Endothelial cell of umbilical vein (primary cell): Measurements from ENCODE around the gene PPEF1. TPM values are rescaled to one million over a fixed set of nuclear protein-coding genes. Genes with fewer than 3 reads are reported as not detected.

Experiments
- BruUV-seq: library from RNA; stranded (reverse); fragments of 400-500 nt; replicated peaks from 2 replicates; lab custom pipeline; 2021; lab: Mats Ljungman, UMichigan
- CTCF ChIA-PET: fragments of 300-600, 350-600 bp; sonication (Branson Sonifier 250); formaldehyde crosslinking; loops from one replicate; lab custom pipeline; 2021; ENCODE audit warnings: antibody characterized with exemption, inconsistent platforms; lab: Charles Lee
- POLR2A ChIA-PET: fragments of 300-600, 350-600 bp; sonication (Branson Sonifier 250); formaldehyde crosslinking; loops from one replicate; lab custom pipeline; 2021; ENCODE audit warnings: antibody characterized with exemption, inconsistent platforms; lab: Charles Lee
- DNase-seq: peaks from one replicate; pipeline ENCODE4 v3.0.0-alpha.2; 2011; ENCODE audit warnings: low read depth, low spot score
- FAIRE-seq: peaks from 2 replicates; lab custom pipeline; 2011; peaks lifted over from hg19 to GRCh38; lab: Jason Lieb, UNC
- H2AFZ ChIP-seq: 2 replicates; pipeline ENCODE4 v1.6.0; 2012; ENCODE audit warnings: low read depth, low read length, control low read depth, inconsistent platforms
- H3K27ac ChIP-seq: 2 replicates; pipeline ENCODE4 v1.5.1; 2011; ENCODE audit warnings: low read depth, mild to moderate bottlenecking, control low read depth, low read length, moderate library complexity; ENCODE audit not compliant: insufficient read depth
- H3K27me3 ChIP-seq, 2 experiments: 2 replicates each; pipeline versions ENCODE4 v1.6.0 to v1.6.1; 2011; ENCODE audit warnings: low read length in 2 of 2, mixed read lengths in 1 of 2; ENCODE audit not compliant: control insufficient read depth in 2 of 2, insufficient read depth in 2 of 2
- H3K36me3 ChIP-seq, 2 experiments: 2 replicates in 1 of 2; 3 replicates in 1 of 2; pipeline ENCODE4 v1.5.1; 2011; ENCODE audit warnings: low read length in 2 of 2, mild to moderate bottlenecking in 1 of 2, moderate library complexity in 1 of 2; ENCODE audit not compliant: control insufficient read depth in 2 of 2, insufficient read depth in 2 of 2; ENCODE audit errors: extremely low read depth in 1 of 2
- H3K4me1 ChIP-seq: 3 replicates; pipeline ENCODE4 v1.5.1; 2011; ENCODE audit warnings: mild to moderate bottlenecking, low read length; ENCODE audit not compliant: control insufficient read depth, insufficient read depth; ENCODE audit errors: extremely low read depth
- H3K4me2 ChIP-seq: 2 replicates; pipeline ENCODE4 v1.6.1; 2011; ENCODE audit warnings: low read length, control low read depth, mixed read lengths; ENCODE audit not compliant: insufficient read depth
- H3K4me3 ChIP-seq, 3 experiments: fragments of 200-600 bp in 1 of 3; sonication (generic), shearing (Covaris generic) in 1 of 3; replicated peaks in 1 of 3; 2 replicates each; pipeline ENCODE4 v1.5.1; 2011 to 2016; ENCODE audit warnings: control low read depth in 3 of 3, low read length in 3 of 3, mild to moderate bottlenecking in 2 of 3, inconsistent platforms in 1 of 3, low read depth in 1 of 3, moderate library complexity in 1 of 3; ENCODE audit not compliant: insufficient read depth in 1 of 3
- H3K79me2 ChIP-seq: 2 replicates; pipeline ENCODE4 v1.6.0; 2012; ENCODE audit warnings: low read length, inconsistent platforms; ENCODE audit not compliant: control insufficient read depth, insufficient read depth
- H3K9ac ChIP-seq: replicated peaks from 2 replicates; pipeline ENCODE3; 2011; ENCODE audit warnings: low read length, control low read depth; ENCODE audit not compliant: insufficient read depth; ENCODE audit errors: extremely low read depth
- H3K9me1 ChIP-seq: replicated peaks from 3 replicates; pipeline ENCODE4 v1.6.0; 2011; ENCODE audit warnings: mild to moderate bottlenecking, low read length; ENCODE audit not compliant: control insufficient read depth, insufficient read depth; ENCODE audit errors: extremely low read depth
- H3K9me3 ChIP-seq: replicated peaks from 2 replicates; pipeline ENCODE4 v1.5.1; 2012; ENCODE audit warnings: low read length, inconsistent platforms; ENCODE audit not compliant: control insufficient read depth, insufficient read depth
- H4K20me1 ChIP-seq: replicated peaks from 2 replicates; pipeline ENCODE3; 2011; ENCODE audit warnings: mild to moderate bottlenecking, low read length; ENCODE audit not compliant: control insufficient read depth, insufficient read depth; ENCODE audit errors: extremely low read depth
- FOS ChIP-seq: IDR thresholded peaks from 2 replicates; pipeline ENCODE4 v1.6.1; 2011; ENCODE audit warnings: mild to moderate bottlenecking, low read length, moderate library complexity, borderline replicate concordance; ENCODE audit not compliant: insufficient read depth
- GATA2 ChIP-seq: IDR thresholded peaks from 2 replicates; pipeline ENCODE4 v1.7.0; 2011; ENCODE audit warnings: low read depth, mild to moderate bottlenecking, moderate library complexity, mixed read lengths, low read length; ENCODE audit not compliant: insufficient read length, insufficient read depth
- JUN ChIP-seq: IDR thresholded peaks from 2 replicates; pipeline ENCODE4 v1.6.1; 2011; ENCODE audit warnings: borderline replicate concordance, low read depth; ENCODE audit not compliant: insufficient read length, insufficient read depth
- MYC ChIP-seq: IDR thresholded peaks from one replicate; pipeline ENCODE4 v1.6.1; 2011; ENCODE audit warnings: mild to moderate bottlenecking, low read depth, low read length
- POLR2A ChIP-seq: IDR thresholded peaks from 2 replicates; pipeline ENCODE4 v1.6.1; 2012; ENCODE audit warnings: low read depth, mild to moderate bottlenecking, control low read depth, low read length
- POLR2AphosphoS5 ChIP-seq: IDR thresholded peaks from 2 replicates; pipeline ENCODE4 v1.6.1; 2012; ENCODE audit warnings: low read depth, mild to moderate bottlenecking, control low read depth, low read length, moderate library complexity; ENCODE audit not compliant: insufficient read depth
- dilution Hi-C: fragments of 300-500 bp; cut with MboI; formaldehyde crosslinking; loops from one replicate; pipeline ENCODE4 v1.15.0; 2019; ENCODE audit warnings: low sequenced_read_pairs; ENCODE audit not compliant: extremely low pct_ligation_motif_present
- intact Hi-C: fragments of 100-400 bp; cut with micrococcal nuclease; formaldehyde crosslinking; loops from one replicate; pipeline ENCODE4 v1.10.0; 2022
- polyA plus RNA-seq, 4 experiments: library from polyadenylated mRNA; depleted of rRNA in 3 of 4; stranded (reverse) in 3 of 4; unstranded in 1 of 4; fragments of >200 nt; gene quantifications; 2 replicates each; pipeline versions ENCODE4 v1.2.1 to v1.2.3, GENCODE V29; 2011 to 2012; ENCODE audit warnings: missing spikeins in 1 of 4
- total RNA-seq: library from RNA; stranded (reverse); gene quantifications from 2 replicates; pipeline ENCODE4 v1.2.3, GENCODE V29; 2021
- TF ChIP-seq, protein P1 (sequence below): IDR thresholded peaks from 2 replicates; pipeline ENCODE4 v1.6.1; 2011; ENCODE audit not compliant: insufficient read depth, insufficient read length

PPEF1 gene
- total and polyA plus RNA-seq, 2 donors (not counting 3 experiments of a cell fraction or from before 2014, with no cell fraction given) = not detected

DNA sequence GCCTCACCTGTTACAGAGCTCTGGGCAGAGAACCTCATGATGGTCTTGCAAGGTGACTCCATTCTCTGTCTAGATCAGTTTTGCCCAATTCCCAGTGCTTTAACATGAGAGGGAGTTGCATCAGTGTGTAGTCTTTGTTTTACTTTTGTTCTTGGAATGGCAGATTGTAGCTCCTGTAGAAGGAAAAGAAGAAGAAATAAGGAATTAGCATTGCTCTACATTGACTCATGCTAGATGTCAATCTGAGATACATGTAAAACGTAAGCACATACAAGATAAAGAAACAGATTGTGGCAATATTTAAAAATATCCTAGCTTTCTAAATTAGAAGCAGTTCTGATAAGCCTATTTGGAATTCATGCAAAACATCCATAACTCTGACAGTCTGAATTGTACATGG is 16.0 kb upstream of the PPEF1 start:
- Histone ChIP-seq H3K4me3 (no peak overlapping the region), H3K9ac (no peak overlapping the region), H3K9me1 (no peaks in the 10 kb centered on the region), H3K4me2 (no peak overlapping the region), H2AFZ (no peak overlapping the region), H3K27me3 (peaks cover 1 to 2% of the 10 kb centered on the region in 2 experiments), H4K20me1 (no peaks in the 10 kb centered on the region), H3K9me3 (no peaks in the 10 kb centered on the region), H3K4me1 (no peaks in the 10 kb centered on the region), H3K27ac (no peak overlapping the region), H3K79me2 (no peaks in the 10 kb centered on the region), H3K36me3 (no peaks in the 10 kb centered on the region)
- intact Hi-C loops (loop anchor here (10.0 kb wide), 1 partner anchor 983 kb away; no protein-coding TSS in a partner anchor), dilution Hi-C loops (no loop called here)
- ChIA-PET POLR2A (no interaction called here), CTCF (no interaction called here)
- TF ChIP-seq MYC (no peak), POLR2AphosphoS5 (no peak), JUN (no peak), FOS (no peak), GATA2 (no peak)
- TF ChIP-seq, protein P1, sequence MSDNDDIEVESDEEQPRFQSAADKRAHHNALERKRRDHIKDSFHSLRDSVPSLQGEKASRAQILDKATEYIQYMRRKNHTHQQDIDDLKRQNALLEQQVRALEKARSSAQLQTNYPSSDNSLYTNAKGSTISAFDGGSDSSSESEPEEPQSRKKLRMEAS = no peak
- FAIRE-seq (no peak), DNase-seq (no peak)
- BruUV-seq = no TSS peak

DNA sequence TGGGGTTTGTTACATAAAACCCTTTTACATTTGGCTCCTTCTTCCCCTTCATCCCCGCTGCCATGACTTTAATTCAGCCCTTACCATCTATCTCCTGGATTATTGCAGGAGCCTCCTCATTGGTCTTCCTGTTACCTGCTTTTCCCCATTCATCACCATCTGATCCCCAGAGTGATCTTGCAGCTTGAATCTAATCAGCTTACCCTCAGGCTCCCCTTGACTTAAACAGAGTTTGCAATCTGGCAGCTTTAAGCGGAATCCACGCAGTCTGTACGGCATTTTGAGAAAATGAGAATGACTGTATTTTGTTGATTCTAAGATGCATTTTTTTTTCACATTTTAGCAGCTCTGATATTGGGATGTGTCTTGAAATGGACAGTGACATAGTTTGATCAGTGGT is 14.9 kb upstream of the PPEF1 start:
- Histone ChIP-seq H3K79me2 (no peaks in the 10 kb centered on the region), H3K4me1 (no peaks in the 10 kb centered on the region), H3K9ac (no peak overlapping the region), H3K9me3 (no peaks in the 10 kb centered on the region), H3K27ac (no peak overlapping the region), H3K9me1 (no peaks in the 10 kb centered on the region), H3K4me3 (no peak overlapping the region), H3K27me3 (peaks cover 2% of the 10 kb centered on the region in 2 experiments), H2AFZ (no peak overlapping the region), H4K20me1 (no peaks in the 10 kb centered on the region), H3K4me2 (no peak overlapping the region), H3K36me3 (no peaks in the 10 kb centered on the region)
- TF ChIP-seq POLR2A (no peak), FOS (no peak), MYC (no peak), POLR2AphosphoS5 (no peak)
- intact Hi-C loops = loop anchor here (10.0 kb wide), 1 partner anchor 982 kb away; no protein-coding TSS in a partner anchor
- FAIRE-seq (no peak), DNase-seq (no peak)
- POLR2A ChIA-PET = no interaction called here
- CTCF ChIA-PET = no interaction called here
- dilution Hi-C loops = no loop called here
- BruUV-seq = no TSS peak
